HAP-1 (cell line): ENCODE results near the gene CCDC201.

Experiments used
- DNase-seq, 2 experiments: peaks; one replicate each; pipeline ENCODE4 v3.0.0-alpha.2; 2016 to 2020; ENCODE audit warnings: low spot score in 2 of 2
- H3K27me3 ChIP-seq: fragments of 250-450 bp; sonication (Bioruptor Pico); 2 replicates; pipeline ENCODE4 v1.5.1; 2020; ENCODE audit warnings: low read depth, mild to moderate bottlenecking, moderate library complexity
- H3K36me3 ChIP-seq: fragments of 250-450 bp; sonication (Bioruptor Pico); replicated peaks from 2 replicates; pipeline ENCODE4 v1.5.1; 2020; ENCODE audit warnings: mild to moderate bottlenecking
- H3K4me1 ChIP-seq: fragments of 250-450 bp; sonication (Bioruptor Pico); 2 replicates; pipeline ENCODE4 v1.5.1; 2020; ENCODE audit warnings: mild to moderate bottlenecking
- H3K4me3 ChIP-seq: fragments of 250-450 bp; sonication (Bioruptor Pico); 2 replicates; pipeline ENCODE4 v1.5.1; 2020; ENCODE audit warnings: mild to moderate bottlenecking, moderate library complexity
- H3K9me3 ChIP-seq: fragments of 250-450 bp; sonication (Bioruptor Pico); 2 replicates; pipeline ENCODE4 v1.5.1; 2020; ENCODE audit warnings: mild to moderate bottlenecking, moderate library complexity
- in situ Hi-C: fragments of 300-500 bp; cut with MboI; formaldehyde crosslinking; loops from 3 replicates; pipeline ENCODE4 v1.14.3; 2020; ENCODE audit warnings: low sequenced_read_pairs, inconsistent platforms, mixed read lengths

The CCDC201 gene, protein sequence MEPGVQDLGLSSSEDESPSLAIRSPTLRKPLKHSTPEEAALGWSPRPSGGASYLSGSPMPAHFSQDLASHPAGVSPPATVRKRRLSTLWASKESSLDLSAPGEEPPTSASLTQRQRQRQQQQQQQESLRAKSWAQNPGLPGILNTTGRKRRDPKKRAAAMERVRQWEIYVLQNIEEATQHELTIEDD

DNA sequence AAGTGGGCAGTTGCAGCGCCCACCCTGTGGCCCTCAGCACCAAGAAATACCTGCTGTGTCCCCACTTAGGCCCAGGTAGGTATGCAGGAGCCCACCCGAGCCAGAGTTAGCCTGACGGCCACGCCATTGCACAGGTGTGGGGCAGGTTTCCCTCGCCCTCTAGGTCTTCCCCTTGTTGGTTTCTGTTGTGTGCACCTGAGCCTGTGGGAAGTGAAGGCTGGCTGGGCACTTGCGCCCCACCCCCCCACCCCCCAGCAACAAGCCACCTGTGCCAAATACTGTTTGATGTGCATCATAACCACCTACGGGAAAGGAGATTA, at the start of gene CCDC201:
Gene CCDC201, minus strand, starts transcription at position 48 of the 320 bp plus-strand sequence. CDS start 75 bp downstream, outside the sequence.
- Histone ChIP-seq H3K9me3 (no peaks in the 10 kb centered on the region), H3K4me1 (no peaks in the 10 kb centered on the region), H3K4me3 (no peak within 1 kb of the TSS), H3K27me3 (no peaks in the 10 kb centered on the region; the same call in 1 of the 2 replicates), H3K36me3 (no peaks in the 10 kb centered on the region)
- in situ Hi-C loops: no loop called here
- DNase-seq: no peak

DNA sequence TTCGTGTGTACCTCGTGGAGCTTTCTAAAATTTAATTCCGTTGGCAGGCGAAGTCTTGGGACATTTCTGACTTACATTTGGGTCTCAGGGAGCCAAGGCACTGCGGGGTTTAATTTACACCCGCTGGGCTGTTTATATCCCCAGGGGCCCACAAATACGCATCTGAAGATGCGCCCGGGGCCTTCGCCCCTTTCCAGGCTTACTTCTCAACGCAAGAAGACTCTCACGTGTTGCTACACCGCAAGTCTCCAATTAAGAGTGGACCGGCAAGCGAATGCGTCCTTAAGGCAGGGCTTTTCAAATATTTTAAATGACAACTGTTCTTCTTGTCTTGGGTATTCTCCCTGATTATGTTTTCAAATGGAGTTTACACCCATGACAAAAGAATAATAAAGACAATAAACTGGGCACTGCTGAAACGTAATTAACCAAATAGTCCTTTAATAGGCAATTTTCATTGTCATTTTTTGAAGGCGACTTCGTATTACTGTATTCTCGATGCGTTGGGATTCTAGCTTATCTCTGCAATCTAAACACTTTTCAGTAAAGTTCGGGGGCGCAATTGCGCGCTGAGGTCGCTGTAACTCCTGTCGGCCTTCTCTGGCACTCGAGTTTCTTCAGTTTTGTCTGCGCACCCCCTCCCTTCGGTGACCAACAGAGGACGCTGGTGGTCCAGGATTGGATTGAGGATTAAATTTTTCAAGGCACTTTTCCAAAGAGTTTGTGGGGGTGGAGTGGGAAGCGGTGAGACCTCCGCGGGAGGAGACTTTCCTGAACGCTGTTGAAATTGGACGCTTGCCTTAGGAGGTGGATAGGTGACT, 49.0 kb upstream of the CCDC201 start:
- peaks cover 44% of the 10 kb centered on the region for H3K27me3 ChIP-seq
- H3K36me3 ChIP-seq: no peaks in the 10 kb centered on the region
- DNase-seq: peak in 1 of 2 experiments; percentile 61
- no peaks in the 10 kb centered on the region for H3K4me1 ChIP-seq
- no peaks in the 10 kb centered on the region for H3K9me3 ChIP-seq
- H3K4me3 ChIP-seq: no peak overlapping the region
- in situ Hi-C loops: loop anchor here (5.0 kb wide), 1 partner anchor 1165 kb away; no protein-coding TSS in a partner anchor

DNA sequence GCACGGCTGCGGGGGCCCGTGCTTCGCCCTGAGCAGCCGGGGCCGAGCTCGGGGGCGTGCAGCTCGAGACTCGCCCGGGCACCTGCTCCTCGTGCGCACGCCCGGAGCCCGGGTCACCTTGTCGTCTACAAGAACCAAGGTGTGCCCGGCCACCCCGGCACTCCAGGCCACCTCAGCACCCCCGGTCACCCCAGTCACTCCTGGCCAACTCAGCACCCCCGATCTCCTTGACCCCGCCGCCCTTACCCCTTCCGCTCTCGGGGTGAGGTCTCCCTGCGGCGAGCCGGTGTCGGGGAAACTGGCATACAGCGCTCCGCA, 48.5 kb upstream of the CCDC201 start:
- no peaks in the 10 kb centered on the region for H3K4me1 ChIP-seq
- peaks cover 44% of the 10 kb centered on the region for H3K27me3 ChIP-seq
- H3K4me3 ChIP-seq: no peak overlapping the region
- DNase-seq: no peak
- no peaks in the 10 kb centered on the region for H3K36me3 ChIP-seq
- in situ Hi-C loops: loop anchor here (5.0 kb wide), 1 partner anchor 1166 kb away; no protein-coding TSS in a partner anchor
- no peaks in the 10 kb centered on the region for H3K9me3 ChIP-seq

DNA sequence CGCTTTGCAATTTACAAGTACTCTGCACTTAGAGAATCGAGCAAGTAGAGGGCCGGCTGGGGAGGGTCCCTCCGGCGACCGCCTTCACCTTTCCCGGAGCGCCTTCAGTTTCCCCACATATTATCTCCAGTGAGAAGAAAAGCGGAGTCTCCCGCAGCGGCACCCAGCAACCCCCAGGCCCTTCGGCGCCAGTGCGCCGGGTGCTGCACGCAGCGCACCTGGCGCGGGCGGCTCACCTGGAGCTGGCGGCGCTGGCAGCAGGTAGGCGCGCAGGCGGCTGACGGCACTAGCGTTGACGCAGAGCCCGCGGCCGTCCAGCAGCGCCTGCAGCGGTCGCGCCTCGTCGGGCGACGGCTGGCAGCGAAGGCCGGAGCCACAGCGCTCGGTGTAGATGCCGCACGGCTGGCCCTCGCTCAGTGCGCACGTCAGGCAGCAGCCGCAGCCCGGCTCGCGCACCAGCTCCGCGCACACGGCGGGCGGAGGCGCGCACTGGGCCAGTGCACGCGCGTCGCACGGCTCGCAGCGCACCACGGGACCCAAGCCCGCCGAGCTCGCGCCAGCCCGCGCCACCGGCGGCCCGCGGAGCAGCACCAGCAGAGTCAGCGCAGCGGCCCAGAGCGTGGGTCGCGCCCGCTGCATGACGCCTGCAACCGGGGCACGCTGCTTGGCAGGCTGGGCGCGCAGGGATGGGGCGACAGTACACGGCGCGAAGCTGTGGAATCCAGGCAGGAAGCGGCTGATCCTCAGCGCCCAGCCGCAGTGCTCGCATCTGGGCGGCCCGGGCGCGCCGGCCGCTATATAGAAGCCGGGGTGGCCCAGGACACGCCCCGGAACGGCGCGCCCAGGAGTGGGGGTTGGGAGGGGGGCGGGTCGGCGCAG, 47.9 kb upstream of the CCDC201 start, which contains the start of gene IGFBP3:
Gene IGFBP3, minus strand, starts transcription at position 771 of the 879 bp plus-strand sequence. Its CDS starts 132 bp downstream, at position 639.
- Histone ChIP-seq H3K36me3 (no peaks in the 10 kb centered on the region), H3K27me3 (peaks cover 44% of the 10 kb centered on the region), H3K4me3 (no peak within 1 kb of the TSS), H3K9me3 (no peaks in the 10 kb centered on the region), H3K4me1 (no peaks in the 10 kb centered on the region)
- no peak for DNase-seq
- in situ Hi-C loops: loop anchor here (5.0 kb wide), 1 partner anchor 1167 kb away; no protein-coding TSS in a partner anchor

DNA sequence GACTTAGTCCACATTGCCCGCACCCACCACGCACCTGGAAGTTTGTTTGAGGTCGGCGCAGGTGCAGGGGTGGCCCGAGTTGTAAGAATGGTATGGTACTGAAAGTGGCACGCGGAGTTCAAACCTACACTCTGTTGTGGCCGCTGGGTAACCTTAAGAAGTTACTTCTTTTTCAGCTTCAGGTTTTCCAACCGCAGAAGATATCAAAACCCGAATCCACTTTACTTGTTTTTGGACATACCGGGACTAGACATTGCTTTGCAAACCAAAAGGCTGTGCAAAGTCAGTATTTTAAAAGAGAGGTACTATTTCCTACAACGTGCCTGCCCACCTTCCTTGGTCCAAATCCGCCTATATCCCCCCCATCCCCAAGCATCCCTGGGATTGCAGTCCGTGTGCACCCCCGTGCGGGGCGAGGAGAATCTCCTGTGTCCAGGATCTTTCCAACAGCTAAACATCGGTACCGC, 47.1 kb upstream of the CCDC201 start:
- Histone ChIP-seq H3K4me1 (no peaks in the 10 kb centered on the region), H3K36me3 (no peaks in the 10 kb centered on the region), H3K4me3 (no peak overlapping the region), H3K9me3 (no peaks in the 10 kb centered on the region), H3K27me3 (peaks cover 46% of the 10 kb centered on the region)
- in situ Hi-C loops: loop anchor here (5.0 to 10.0 kb wide), 2 partner anchors 1167 to 1265 kb away; no protein-coding TSS in a partner anchor
- no peak for DNase-seq

DNA sequence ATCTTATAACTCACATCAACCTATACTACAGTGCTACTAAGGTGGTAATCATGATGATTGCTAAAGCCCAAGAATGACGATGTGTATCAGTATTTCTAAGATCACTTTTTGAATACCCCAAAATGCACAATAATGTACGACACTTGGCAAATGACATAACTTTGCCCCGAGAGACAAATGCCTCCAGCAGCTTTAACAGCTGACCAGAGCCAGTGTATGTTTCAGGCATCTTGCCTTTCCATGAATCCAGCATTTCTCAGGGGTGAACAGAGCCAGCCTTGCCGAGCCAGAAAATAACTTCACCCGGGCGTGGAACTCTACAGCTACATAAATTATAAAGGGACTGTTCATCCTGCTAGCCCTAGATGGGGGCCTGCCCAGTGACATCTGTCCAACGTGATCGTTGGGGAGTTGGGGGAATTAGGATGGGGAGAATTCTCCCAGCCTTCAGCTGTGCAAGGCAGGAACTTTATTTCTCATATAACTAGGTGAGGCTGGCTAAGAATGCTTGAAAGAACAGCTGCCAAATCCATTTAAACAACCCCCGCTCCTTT, 46.4 kb upstream of the CCDC201 start:
- Histone ChIP-seq H3K9me3 (no peaks in the 10 kb centered on the region), H3K4me1 (no peaks in the 10 kb centered on the region), H3K27me3 (peaks cover 46% of the 10 kb centered on the region), H3K4me3 (no peak overlapping the region), H3K36me3 (no peaks in the 10 kb centered on the region)
- DNase-seq: no peak
- in situ Hi-C loops: loop anchor here (10.0 kb wide), 1 partner anchor 1265 kb away; no protein-coding TSS in a partner anchor

DNA sequence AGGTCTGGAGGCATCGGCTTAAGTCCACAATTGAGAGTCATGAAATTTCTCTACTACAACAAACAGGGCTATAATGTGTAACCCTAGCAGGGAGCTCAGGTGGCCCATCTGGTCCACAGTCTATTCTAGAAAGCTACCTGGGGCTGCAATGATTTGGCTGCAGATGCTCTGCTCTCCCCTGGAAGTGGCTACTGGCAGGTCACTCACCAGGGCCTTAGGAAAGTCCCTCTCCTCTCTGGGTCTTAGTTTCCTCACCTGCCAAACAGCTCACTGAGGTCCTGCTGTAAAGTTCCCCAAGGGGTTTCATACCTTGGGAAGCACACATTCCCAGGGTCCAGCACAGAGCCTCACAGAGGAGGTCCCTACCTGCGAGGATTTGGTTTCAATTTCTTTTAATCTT, 45.7 kb upstream of the CCDC201 start:
- Histone ChIP-seq H3K4me3 (no peak overlapping the region), H3K27me3 (peaks cover 45% of the 10 kb centered on the region), H3K9me3 (no peaks in the 10 kb centered on the region), H3K36me3 (no peaks in the 10 kb centered on the region), H3K4me1 (no peaks in the 10 kb centered on the region)
- no peak for DNase-seq
- in situ Hi-C loops: loop anchor here (10.0 kb wide), 1 partner anchor 1266 kb away; no protein-coding TSS in a partner anchor

DNA sequence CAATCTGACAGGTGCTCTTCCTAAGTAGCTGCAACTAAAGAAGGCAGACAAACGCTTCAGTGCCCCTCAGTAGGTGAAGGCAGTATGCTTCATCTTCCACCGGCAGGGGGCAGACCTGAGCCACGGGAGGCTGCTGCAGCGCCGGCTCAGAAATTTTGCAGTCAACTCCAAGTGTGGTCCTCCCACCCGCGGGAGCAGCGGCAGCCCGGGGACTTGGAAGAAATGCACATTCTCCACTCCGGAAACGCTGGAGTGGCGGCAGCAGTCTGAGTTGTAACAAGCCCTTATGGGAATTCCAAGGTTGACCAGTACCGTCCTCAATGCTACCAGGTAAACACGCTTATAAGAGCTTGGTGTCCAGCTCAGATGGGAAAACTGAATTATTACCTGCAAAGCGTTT, 44.8 kb upstream of the CCDC201 start:
- in situ Hi-C loops: loop anchor here (10.0 kb wide), 1 partner anchor 1267 kb away; no protein-coding TSS in a partner anchor
- Histone ChIP-seq H3K9me3 (no peaks in the 10 kb centered on the region), H3K36me3 (no peaks in the 10 kb centered on the region), H3K27me3 (peaks cover 39% of the 10 kb centered on the region), H3K4me1 (no peaks in the 10 kb centered on the region), H3K4me3 (no peak overlapping the region)
- DNase-seq: peak; percentile 43 to 88

DNA sequence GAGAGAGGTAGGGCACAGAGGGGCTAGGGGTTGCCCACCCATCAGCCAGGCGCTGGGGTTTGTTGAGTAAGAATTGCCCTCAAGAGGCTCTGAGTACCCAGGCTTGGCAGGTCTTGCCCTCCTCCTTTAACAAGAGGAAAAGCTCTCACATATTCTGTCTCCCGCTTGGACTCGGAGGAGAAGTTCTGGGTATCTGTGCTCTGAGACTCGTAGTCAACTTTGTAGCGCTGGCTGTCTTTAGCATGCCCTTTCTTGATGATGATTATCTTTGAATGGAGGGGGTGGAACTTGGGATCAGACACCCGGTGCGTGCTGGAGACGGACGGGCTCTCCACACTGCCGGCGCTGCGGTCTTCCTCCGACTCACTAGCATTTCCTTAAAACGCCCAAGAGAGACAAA, 44.2 kb upstream of the CCDC201 start:
- Histone ChIP-seq H3K27me3 (peaks cover 33% of the 10 kb centered on the region), H3K9me3 (no peaks in the 10 kb centered on the region), H3K36me3 (no peaks in the 10 kb centered on the region), H3K4me1 (no peaks in the 10 kb centered on the region), H3K4me3 (no peak overlapping the region)
- no peak for DNase-seq
- in situ Hi-C loops: loop anchor here (10.0 kb wide), 1 partner anchor 1268 kb away; no protein-coding TSS in a partner anchor

DNA sequence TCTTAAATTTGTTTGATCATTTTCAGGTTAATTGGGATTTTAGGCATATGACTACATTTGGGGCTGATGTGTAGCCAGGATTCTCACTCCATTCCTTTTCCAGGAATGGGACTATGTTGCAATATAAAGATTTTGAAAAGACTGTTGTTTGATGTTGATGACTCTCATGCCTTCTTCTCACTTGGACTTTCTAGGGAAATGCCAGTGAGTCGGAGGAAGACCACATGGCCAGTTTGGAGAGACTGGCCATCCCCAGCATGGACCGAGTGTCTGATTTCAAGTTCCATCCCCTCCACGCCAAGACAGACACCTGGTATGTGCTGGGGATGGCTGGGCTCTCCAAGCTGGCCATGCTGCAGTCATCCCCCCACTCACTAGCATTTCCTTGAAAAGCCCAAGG, 42.7 kb upstream of the CCDC201 start:
- Histone ChIP-seq H3K36me3 (no peaks in the 10 kb centered on the region), H3K4me1 (no peaks in the 10 kb centered on the region), H3K9me3 (no peaks in the 10 kb centered on the region), H3K27me3 (peaks cover 27% of the 10 kb centered on the region), H3K4me3 (no peak overlapping the region)
- DNase-seq: no peak
- in situ Hi-C loops: loop anchor here (10.0 kb wide), 1 partner anchor 1269 kb away; no protein-coding TSS in a partner anchor

DNA sequence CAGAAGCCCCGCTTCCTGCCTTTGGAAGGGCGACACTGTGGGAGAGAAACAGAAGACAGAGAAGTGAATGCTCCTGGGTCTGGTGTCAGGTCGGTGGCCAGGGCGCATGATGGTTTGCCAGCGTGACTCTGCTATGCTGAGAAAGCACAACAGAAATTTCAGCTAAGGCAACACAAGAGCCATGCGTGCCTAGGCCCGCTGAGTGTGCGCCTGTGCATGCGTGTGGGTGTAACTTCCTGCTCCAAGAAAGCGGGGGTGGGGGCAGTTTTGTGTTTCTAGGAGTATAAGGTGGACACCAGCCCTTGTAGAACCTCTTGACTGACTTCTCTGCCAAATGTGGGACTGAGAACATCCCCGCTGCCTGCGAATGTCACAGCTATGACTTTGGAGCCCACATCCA, 42.0 kb upstream of the CCDC201 start:
- H3K4me3 ChIP-seq: no peak overlapping the region
- no peaks in the 10 kb centered on the region for H3K4me1 ChIP-seq
- in situ Hi-C loops: loop anchor here (10.0 kb wide), 1 partner anchor 1270 kb away; no protein-coding TSS in a partner anchor
- H3K9me3 ChIP-seq: no peaks in the 10 kb centered on the region
- peaks cover 22% of the 10 kb centered on the region for H3K27me3 ChIP-seq
- no peaks in the 10 kb centered on the region for H3K36me3 ChIP-seq
- DNase-seq: no peak

DNA sequence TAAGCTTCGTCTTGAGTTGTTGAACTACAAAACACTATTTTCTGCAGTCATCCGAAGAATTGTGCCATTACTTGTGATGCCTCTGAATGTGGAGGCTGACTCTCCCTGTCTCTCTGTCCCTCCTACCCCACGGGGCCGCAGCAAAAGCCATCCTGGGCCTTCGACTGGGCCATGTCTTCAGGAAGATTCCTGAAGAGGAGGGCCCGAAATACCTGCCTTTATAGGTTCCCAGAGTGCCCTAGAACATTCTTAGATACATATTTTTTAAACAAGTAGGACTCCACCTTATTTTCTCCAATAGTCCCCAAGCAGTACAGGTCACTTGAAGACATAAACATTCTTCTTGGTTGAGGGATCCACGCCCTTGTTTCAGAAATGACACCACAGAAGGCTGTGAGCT, 40.1 kb upstream of the CCDC201 start:
- H3K4me1 ChIP-seq: no peaks in the 10 kb centered on the region
- DNase-seq: no peak
- no peaks in the 10 kb centered on the region for H3K36me3 ChIP-seq
- H3K27me3 ChIP-seq: peaks cover 5% of the 10 kb centered on the region; the same call in 1 of the 2 replicates
- H3K4me3 ChIP-seq: no peak overlapping the region
- in situ Hi-C loops: loop anchor here (10.0 kb wide), 1 partner anchor 1272 kb away; no protein-coding TSS in a partner anchor
- no peaks in the 10 kb centered on the region for H3K9me3 ChIP-seq

DNA sequence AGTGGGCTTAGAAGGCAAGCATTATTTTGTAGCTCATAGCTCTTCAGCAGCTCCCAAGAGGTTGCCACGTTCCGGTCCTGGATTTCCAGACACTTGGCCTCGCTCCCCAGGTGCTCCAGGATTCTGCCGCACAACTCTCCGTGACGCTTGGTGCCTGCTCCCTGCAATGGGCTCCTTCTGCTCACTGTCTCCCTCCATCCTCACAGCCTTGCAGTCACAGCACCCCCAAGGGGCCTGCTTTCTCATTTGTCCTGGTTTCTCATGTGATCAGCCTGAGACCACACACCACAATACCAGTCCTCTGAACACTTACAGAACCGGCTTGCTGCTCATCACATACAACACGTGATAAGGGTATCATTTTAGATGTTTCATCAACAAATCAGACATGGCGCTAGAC, 38.4 kb upstream of the CCDC201 start:
- in situ Hi-C loops: loop anchor here (10.0 kb wide), 1 partner anchor 1273 kb away; no protein-coding TSS in a partner anchor
- DNase-seq: no peak
- Histone ChIP-seq H3K4me3 (no peak overlapping the region), H3K27me3 (0 out of 2 replicates have a peak, but pooled peaks cover 2% of the 10 kb centered on the region), H3K36me3 (no peaks in the 10 kb centered on the region), H3K4me1 (no peaks in the 10 kb centered on the region), H3K9me3 (no peaks in the 10 kb centered on the region)
